ENCODE data around the gene MAP1LC3C.

DNA sequence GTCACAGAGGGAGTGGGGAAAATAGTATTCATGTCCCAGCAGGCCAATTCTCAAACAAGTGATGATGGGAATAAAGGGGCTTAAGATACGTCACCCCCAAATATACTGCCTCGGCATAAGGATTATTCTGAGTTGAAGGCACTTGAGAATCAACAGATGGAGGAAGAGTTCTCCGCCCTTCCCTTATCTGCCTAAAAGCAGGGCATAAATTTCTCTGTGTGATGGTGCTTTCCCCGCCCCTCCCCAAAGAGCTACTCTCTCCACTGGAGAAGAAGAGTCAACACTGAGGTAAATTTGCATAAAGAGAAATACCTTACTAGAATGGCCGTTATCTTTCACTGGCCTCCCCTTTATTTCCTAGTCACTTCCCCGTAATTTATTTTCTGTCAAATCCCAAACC, 22.7 kb downstream of the MAP1LC3C start:
- TF ChIP-seq EZH2 (IDR thresholded peaks at IDR 0.05; ENCODE audit: low read depth), result no peak
- TF ChIP-seq, protein P1, sequence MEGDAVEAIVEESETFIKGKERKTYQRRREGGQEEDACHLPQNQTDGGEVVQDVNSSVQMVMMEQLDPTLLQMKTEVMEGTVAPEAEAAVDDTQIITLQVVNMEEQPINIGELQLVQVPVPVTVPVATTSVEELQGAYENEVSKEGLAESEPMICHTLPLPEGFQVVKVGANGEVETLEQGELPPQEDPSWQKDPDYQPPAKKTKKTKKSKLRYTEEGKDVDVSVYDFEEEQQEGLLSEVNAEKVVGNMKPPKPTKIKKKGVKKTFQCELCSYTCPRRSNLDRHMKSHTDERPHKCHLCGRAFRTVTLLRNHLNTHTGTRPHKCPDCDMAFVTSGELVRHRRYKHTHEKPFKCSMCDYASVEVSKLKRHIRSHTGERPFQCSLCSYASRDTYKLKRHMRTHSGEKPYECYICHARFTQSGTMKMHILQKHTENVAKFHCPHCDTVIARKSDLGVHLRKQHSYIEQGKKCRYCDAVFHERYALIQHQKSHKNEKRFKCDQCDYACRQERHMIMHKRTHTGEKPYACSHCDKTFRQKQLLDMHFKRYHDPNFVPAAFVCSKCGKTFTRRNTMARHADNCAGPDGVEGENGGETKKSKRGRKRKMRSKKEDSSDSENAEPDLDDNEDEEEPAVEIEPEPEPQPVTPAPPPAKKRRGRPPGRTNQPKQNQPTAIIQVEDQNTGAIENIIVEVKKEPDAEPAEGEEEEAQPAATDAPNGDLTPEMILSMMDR (conservative IDR thresholded peaks at IDR 0.05), result no peak
